GM18526 (cell line): ENCODE results near the gene WDFY3.

Source experiments
- POLR2A ChIP-seq: IDR thresholded peaks from 3 replicates; pipeline ENCODE4 v1.6.1; 2011; ENCODE audit not compliant: insufficient read length; ENCODE audit errors: extremely low read depth

Gene WDFY3

DNA sequence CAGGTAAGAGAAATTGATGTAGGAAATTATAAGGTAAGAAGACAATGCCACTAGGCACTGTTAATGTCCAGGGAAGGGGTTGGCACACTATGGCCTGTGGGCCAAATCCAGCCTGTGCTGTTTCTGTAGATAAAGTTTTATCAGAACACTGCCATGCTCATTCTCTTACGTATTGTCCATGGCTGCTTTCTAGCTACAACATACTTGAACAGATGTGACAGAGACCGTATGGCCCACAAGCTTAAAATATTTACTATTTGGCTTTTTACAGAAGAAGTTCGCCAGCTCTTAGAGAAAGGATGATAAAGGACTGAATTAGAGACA, 215.6 kb downstream of the WDFY3 start:
- TF ChIP-seq POLR2A: no peak

DNA sequence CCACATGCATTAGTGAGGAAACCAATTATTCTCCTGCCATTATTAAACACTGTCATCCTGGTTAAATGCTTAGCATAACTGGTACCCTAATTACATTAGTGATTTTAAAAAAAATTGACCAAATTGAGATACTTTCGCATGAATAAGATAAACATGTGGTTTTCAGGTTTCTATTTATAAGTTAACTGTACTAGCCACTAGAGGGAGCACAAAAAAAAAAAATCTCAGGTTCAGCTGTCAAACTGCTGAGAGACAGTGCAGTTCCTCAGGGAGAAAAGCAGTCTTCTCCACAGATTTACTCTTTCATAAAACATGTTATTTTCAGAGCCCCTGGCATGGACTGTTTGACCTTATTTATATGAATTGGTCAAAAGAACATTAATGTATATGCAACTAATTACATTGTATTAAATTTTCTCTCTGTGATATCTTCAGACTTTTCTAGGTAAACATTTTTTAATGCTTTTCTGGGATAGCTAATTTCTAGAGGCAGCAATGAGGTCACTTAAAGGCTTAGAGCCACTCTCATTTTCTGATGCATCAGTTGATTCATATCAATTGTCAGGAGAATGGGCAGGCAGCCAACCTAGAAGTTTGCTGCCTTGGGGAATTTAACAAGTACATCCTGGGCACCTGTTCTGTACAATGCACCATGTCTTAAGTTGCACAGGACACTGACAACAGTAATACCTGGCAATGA, 216.1 kb downstream of the WDFY3 start:
- TF ChIP-seq POLR2A: no peak

DNA sequence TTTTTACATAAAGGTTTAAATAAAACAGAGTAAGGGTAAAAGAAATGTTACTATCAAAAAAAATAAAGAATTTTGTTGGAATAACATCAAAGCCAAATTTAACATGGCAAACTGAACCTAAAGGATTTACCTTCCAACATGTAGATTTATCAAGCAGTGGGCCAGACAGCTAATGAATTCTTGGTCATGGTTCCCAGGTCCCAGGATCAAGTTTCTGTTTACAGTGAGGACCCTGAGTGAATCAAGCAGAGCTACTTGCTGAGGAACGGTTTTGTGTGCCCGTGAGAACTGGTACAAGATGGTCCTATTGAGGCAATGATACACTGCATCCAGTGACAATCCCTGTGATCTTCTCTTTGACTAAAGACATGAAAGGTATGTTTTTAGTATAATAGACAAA, 226.4 kb downstream of the WDFY3 start:
- no peak for TF ChIP-seq POLR2A

DNA sequence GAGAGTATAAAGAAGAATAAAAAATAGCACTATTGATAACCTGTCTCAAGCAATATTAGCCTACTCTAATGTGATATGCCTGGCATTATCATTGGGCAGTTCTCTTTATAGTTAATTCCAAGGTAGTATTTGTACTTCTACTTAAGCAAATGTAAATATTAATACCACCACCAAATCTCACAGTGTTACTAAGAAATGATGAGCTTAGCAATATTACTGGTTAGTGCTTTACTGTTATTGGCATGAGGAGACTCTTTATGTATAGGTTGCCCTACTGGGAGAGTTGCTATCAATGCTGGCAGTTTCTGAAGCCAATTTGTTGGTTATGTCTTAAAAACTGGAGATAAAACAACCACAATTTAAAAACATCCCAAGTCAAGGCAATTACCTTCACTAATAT, 227.9 kb downstream of the WDFY3 start:
- TF ChIP-seq POLR2A: no peak

DNA sequence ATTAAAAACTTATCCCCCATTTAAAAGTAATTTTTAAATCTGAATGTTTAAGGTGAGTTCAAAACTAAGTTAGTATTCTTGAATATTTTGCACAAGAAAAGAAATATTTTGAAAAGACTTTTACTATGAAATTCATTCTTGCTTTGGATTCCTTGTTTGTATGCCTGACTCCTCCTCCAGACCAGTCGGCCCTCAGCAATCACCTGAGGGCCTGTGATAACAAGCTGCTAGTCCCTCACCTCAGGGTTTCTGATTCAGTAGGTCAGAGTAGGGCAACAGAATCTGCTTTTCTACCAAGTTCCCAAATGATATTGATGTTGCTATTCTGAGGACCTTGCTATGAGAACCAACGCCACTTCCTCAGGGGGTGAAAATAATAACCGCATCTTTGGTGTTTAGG, 228.8 kb downstream of the WDFY3 start:
- TF ChIP-seq POLR2A: no peak

DNA sequence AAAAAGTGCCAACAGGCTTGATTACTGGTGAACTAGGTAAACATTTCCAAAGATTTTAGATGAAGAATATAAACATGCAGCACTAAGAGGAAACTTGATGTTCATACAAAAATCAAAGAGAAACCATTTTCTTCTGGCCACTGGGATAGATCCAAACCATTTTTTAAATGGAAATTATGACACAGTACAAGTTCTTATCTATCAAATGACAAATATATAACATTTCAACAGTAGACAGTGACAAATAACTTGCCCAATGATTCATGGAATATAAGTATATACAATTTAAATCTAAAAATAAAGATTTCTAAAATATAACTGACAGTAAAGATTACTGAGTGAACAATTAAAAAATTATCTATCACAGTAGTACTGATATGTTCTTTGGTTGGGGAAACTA, 232.5 kb downstream of the WDFY3 start:
- TF ChIP-seq POLR2A: no peak

DNA sequence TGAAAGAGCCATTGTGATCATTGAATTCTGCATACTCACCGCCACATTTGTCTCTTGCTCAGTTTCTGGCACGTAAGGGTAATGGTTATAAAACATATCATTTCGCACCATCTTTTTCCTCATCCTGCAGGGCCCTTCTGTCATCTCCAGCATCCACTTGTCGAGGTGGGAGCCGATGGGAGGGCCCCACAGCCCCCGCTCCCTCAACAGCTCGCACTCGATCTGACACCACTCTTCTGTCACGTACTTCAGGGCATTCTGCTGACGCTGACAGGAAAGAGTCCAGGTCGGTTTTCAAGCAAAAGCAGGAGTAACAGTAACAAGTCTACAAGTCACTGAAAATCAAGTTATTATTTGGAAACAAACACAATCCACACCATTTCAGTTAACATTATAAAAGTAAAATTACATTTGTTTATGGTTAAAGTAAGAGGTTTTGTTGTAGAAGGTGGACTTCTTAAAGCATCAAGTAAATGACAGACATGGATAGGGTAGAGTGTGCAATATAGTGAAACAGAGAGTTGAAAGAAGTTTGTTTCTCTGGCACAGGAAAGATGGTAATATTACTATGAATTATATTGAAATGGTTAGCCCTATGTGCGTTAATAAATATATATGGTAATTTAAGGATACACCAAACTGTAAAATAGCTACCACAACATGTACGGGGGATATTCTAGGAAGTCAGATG, 233.0 kb downstream of the WDFY3 start:
- TF ChIP-seq POLR2A: no peak

DNA sequence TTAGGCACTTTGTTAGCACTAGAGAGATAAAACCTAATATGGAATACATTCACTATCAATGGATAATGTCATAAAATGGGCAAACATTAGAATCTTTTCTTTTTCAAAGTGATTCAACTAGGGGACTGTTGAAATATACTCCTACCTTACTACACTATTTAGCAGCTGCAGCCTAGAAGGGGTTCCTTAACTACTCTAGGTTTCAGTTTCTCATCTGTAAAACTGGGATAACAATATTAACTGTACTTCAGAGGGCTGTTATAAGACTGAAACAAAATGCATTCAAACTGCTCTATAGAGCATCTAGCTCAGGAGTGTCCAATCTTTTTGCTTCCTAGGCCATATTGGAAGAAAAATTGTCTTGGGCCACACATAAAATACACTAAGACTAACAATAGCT, 236.1 kb downstream of the WDFY3 start:
- TF ChIP-seq POLR2A: no peak

DNA sequence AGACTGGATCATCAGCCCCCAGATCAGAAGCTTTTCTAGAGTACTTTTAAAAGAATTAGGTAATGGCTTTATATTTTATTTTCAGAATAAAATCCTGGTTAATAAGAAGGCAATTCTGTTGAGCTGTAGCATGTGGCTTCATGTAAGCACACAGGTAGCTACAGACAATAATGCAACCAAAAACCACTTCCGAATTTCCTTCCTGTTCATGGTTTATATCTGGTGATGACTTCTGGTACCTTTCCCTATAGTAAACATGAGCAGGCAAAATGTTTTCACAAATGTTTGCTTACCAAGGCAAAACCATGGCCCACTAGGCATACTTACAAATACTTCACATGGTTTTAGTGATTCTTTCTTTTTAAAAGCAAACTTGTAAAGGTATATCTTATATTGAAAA, 239.0 kb downstream of the WDFY3 start:
- no peak for TF ChIP-seq POLR2A

DNA sequence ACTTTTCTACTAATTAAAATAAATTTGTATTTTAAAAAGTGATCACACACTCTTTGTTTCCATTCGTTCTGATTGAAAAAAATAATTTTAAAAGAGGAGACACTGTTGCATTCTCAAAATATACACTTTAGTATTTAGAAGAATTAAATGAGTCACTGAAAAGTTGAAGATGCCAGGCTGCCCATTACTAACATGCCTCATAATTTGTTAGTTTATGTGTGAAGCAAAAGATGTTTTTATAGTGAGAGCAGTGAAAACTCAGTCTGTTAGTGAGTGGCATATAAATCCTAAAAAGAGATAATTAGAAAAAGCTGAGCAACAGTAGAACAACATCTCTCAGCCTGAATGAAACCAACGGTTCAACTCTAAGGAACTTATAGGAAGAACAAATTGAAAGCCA, 240.1 kb downstream of the WDFY3 start:
- no peak for TF ChIP-seq POLR2A

DNA sequence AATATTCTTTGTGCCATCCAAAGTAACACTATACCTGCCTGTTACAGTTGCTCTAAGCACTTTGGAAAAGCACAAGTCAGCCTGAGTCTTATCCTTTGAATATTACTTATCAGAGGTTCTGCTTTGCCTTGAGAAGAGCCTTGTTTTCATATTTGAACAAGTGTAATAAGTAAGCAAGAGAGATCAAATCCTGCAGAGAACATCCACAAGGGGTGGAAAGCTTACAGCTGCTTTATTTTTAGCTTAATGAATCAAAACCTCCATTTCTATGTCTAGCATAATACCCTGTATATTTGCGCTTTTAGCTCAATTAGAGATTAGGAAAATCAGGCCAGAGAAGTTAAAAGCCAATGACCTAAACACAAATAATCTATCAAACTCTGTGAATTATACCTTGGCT, 243.8 kb downstream of the WDFY3 start:
- TF ChIP-seq POLR2A: no peak

DNA sequence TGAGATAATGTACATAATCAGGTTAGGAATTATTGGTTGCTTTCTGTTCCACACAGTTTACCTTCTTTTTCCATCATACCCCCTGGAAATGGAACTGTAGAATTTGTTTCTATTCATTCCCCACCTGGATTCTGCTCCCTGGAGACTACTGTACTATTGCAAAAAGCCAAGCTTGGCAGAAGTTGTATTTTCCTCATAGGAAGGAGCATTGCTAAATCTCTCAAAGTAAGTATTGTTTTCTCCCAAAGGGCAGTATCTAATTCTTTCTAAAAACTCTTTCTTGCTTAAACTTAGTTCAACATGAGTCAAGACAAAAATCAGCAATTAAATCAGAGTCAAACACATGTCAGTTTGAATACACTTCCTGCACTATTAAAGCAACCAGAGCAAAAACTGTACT, 247.4 kb downstream of the WDFY3 start:
- no peak for TF ChIP-seq POLR2A

DNA sequence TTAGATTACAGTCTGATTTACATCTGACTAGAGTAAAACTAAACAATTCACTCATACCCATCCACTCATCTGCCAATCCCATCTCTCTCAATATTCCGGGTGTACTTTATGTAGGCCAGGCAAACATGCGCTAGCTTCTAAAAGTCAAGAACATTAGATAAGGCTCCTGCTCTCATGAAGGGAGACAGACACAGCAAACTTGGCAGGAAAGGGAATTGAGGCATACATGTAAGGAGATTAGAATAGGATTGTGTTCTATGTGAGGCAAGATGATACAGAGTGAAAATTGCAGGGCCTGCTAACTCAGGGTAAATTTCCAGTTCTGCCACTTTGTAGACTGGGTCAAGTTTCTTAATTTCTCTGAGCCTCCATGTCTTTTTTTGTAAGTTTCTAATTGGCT, 247.8 kb downstream of the WDFY3 start:
- TF ChIP-seq POLR2A: no peak

DNA sequence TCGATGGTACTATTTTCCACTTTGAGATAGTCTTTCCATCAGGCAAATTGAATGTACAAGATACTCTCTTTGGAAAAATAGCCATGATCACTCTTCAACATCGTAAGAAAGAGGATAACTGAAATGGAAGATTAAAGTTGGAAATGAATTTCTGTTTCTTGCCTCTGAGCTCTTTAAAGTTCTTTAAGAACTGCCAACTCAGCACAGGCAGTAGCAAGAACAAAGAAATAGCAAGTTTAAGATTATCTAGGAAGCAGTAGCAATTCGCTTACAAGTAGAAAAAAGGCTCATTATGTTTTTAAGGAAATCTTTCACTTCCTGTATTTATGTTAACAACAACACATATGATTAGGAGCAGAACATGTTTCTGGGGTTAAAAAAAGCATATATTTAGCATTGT, 255.9 kb downstream of the WDFY3 start:
- TF ChIP-seq POLR2A: no peak

DNA sequence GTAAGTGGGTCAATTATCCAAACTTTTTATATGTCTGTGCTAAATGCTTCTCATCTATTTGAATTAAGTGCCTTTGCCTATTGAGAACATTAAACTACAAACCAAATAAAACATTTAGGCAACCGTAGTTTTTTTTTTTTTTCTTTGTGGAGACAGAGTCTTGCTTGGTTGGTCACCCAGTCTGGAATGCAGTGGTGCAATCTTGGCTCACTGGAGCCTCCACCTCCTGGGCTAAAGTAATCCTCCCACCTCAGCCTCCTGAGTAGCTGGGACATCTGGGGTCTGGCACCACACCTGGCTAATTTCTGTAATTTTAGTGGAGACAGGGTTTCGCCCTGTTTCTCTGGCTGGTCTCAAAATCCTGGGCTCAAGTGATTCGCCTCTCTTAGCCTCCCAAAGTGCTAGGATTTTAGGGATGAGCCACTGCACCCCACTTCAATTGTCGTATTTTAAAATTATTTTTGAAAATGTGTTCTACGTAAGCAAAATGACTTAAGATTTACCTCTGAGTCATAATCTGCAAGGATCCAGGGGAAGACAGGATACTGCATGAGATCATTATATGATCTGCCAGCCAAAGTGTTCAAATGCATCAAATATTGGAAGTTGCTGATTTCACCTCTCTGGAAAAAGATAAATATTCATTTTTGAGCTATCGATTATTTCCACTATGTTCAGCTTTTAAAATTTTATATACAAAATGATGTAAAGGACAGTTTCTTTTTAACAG, 257.9 kb downstream of the WDFY3 start:
- TF ChIP-seq POLR2A: no peak

DNA sequence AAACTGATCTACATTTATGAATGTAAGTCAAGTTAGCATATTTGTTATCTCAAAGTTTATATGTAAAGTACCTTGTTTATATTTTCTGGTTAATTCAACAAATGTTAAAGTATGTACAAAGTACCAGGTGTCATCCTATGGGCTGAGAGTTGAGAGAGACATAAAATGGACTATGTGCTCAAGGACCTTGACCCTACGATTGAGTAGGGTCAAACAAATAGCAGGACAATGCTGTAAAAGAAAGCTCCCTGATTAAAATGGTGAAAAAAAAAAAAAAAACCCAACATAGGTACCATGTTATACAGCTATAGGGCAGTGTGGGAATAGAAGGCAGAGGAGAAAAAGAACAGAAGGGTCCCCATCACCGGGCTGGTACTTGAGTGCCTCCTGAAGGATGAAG, 260.2 kb downstream of the WDFY3 start:
- no peak for TF ChIP-seq POLR2A
